ENCODE data around the gene PPARGC1A. TPM values are rescaled to one million over a fixed set of nuclear protein-coding genes. Genes with fewer than 3 reads are reported as not detected.

PPARGC1A gene
- total RNA-seq, 1 donor from 2014 or later = 2.2 TPM

DNA sequence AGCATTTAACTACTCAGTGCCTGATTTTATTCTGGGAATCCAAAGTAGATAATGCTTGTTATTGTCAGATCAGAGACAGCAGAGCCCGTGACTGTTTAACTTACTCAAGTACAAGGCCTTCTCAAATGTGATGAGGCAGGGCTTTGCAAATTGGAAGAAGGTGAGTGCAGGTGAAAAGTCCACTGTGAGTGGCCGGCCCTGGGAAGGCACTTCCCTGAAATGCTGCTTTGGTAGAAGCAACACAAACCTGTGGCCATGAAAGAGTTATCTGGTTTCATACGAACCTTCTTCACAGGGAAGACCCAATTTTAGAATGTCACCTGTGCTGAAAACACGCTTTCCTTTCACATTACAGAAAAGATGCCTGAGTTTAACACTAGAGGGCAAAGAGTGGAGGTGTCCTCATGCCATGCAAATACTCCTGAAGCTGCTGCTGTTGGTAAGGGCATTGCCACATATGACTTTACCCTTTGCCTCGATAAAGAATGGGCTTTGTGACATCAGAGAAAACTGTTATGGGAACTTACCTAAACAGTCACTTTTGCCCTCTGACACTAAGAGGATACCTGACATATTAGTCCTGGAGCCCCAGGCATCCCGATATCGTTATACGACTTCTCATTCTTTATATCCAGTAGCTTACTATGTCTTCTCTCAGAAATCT, 8.0 kb downstream of the PPARGC1A start:
- Mint-ChIP-seq H3K36me3 (ENCODE audit: low read depth) (no peaks in the 10 kb centered on the region), H3K4me3 (ENCODE audit: unreplicated experiment) (no peak overlapping the region), H3K27ac (ENCODE audit: unreplicated experiment) (no peak overlapping the region), H3K4me1 (ENCODE audit: low read depth) (peaks cover 42% of the 10 kb centered on the region), H3K9me3 (ENCODE audit: low read depth) (no peaks in the 10 kb centered on the region), H3K27me3 (ENCODE audit: low read depth) (no peaks in the 10 kb centered on the region)
- DNase-seq (ENCODE audit: low spot score) = no peak
- TF ChIP-seq, protein P1, sequence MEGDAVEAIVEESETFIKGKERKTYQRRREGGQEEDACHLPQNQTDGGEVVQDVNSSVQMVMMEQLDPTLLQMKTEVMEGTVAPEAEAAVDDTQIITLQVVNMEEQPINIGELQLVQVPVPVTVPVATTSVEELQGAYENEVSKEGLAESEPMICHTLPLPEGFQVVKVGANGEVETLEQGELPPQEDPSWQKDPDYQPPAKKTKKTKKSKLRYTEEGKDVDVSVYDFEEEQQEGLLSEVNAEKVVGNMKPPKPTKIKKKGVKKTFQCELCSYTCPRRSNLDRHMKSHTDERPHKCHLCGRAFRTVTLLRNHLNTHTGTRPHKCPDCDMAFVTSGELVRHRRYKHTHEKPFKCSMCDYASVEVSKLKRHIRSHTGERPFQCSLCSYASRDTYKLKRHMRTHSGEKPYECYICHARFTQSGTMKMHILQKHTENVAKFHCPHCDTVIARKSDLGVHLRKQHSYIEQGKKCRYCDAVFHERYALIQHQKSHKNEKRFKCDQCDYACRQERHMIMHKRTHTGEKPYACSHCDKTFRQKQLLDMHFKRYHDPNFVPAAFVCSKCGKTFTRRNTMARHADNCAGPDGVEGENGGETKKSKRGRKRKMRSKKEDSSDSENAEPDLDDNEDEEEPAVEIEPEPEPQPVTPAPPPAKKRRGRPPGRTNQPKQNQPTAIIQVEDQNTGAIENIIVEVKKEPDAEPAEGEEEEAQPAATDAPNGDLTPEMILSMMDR (IDR thresholded peaks at IDR 0.05) = no peak

DNA sequence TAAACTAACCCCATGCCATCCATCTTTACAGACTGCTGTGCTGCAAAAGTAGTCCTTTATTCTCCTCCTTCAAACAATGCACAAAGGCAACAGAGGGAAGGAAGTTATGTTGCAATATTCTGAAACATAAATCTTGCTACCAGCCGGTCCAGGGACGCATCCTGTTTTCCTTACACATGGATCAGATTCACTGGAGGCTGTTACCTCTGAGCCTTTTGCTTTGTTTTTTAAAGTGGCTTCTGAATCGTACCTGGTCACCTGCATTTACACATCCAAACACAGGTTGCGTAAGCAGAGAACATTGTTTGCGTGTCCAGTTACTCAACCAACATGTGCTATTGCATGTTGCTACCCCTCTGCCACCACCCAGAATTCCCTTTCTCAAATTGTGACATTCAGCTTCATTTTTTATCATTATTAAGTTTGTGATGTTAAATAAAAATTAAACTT, 8.8 kb downstream of the PPARGC1A start:
- TF ChIP-seq, protein P1 (IDR thresholded peaks at IDR 0.05) = no peak
- H3K9me3 Mint-ChIP-seq (ENCODE audit: low read depth) = no peaks in the 10 kb centered on the region
- no peaks in the 10 kb centered on the region for H3K27me3 Mint-ChIP-seq (ENCODE audit: low read depth)

DNA sequence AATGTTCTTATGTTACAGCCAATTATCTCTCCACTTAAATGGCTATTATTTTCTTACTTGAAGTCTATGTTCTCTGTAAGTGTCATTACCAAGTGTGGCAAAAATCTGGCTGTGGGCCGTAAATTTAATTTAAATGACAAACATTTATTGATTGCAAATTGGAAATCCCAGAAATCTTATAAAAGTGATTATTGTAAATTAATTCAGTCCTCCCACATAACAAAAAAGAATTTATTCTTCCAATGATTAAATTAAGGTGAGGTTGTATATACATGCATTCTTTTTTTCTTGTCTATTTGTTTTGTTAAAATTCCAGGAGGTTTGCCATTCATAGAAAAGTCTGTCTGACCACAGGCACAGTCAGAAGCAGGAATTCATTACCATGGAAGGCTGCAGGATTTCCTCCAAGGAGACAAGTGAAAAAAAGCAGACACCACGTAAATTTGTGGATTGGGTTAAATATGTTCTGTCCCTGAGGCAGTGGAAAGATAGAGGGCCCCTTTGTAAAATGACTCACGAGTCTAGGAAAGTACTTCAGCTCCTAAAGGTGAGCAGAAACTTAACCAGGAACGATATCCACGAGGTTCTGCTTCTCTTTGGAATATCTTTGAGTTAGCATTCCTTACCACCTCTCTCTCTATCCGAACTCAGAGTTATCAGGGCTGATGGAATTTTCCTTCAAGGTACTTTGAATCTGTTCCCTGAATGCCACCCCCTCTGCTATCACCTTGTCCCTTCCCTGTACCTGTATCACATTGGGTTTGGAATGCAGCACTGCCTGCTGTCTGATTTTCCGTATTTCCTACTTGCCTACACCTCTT, 10.7 kb downstream of the PPARGC1A start:
- no peaks in the 10 kb centered on the region for H3K36me3 Mint-ChIP-seq (ENCODE audit: low read depth)
- H3K9me3 Mint-ChIP-seq (ENCODE audit: low read depth) = no peaks in the 10 kb centered on the region
- TF ChIP-seq, protein P1 (IDR thresholded peaks at IDR 0.05) = no peak
- H3K27ac Mint-ChIP-seq (ENCODE audit: unreplicated experiment) = no peak overlapping the region
- peaks cover 34% of the 10 kb centered on the region for H3K4me1 Mint-ChIP-seq (ENCODE audit: low read depth)
- H3K27me3 Mint-ChIP-seq (ENCODE audit: low read depth) = no peaks in the 10 kb centered on the region
- no peak for DNase-seq (ENCODE audit: low spot score)
- H3K4me3 Mint-ChIP-seq (ENCODE audit: unreplicated experiment) = no peak overlapping the region

More for the DNA sequence above, 8.8 kb downstream of the PPARGC1A start:
- no peaks in the 10 kb centered on the region for H3K36me3 Mint-ChIP-seq (ENCODE audit: low read depth)
- H3K4me3 Mint-ChIP-seq (ENCODE audit: unreplicated experiment) = no peak overlapping the region
- no peak for DNase-seq (ENCODE audit: low spot score)
- H3K27ac Mint-ChIP-seq (ENCODE audit: unreplicated experiment) = no peak overlapping the region
- peaks cover 42% of the 10 kb centered on the region for H3K4me1 Mint-ChIP-seq (ENCODE audit: low read depth)

DNA sequence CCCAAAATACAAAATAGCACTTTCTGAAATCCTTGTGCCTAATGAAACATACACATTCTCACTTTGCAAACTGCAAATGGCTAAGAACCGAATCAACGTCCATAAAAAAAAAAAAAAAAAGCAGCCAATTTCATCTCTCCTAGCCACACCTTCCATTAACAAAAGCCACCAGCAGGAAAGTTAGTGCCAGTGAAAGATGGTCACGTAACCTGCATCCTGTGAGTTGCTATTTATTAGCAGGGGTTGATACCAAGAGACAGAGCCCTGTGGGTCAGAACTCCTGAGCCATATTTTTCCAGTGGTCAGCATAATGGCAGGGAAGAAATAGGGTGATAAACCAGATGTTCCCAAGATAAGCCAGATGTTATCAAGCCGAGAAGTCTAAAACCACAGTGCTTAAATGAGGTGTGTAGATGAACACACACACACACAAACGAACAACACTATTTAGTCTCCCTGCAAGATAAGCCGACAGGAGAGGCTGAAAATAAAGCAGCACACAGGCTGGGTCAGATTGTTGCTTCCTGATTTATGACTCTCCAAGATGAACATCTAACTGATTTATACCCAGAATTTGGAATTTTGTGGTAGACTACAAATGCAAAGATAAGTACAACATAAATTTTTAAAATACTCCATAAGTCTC, 11.5 kb downstream of the PPARGC1A start:
- peaks cover 4% of the 10 kb centered on the region for H3K27me3 Mint-ChIP-seq (ENCODE audit: low read depth)
- H3K27ac Mint-ChIP-seq (ENCODE audit: unreplicated experiment) = no peak overlapping the region
- H3K4me3 Mint-ChIP-seq (ENCODE audit: unreplicated experiment) = no peak overlapping the region

More for the DNA sequence above, 11.5 kb downstream of the PPARGC1A start:
- TF ChIP-seq, protein P1 (IDR thresholded peaks at IDR 0.05) = no peak
- no peak for DNase-seq (ENCODE audit: low spot score)
- Mint-ChIP-seq H3K36me3 (ENCODE audit: low read depth) (no peaks in the 10 kb centered on the region), H3K9me3 (ENCODE audit: low read depth) (no peaks in the 10 kb centered on the region), H3K4me1 (ENCODE audit: low read depth) (peaks cover 33% of the 10 kb centered on the region)
